Transverse colon (tissue), 4 donors: ENCODE measurements around the gene CD244.

Source experiments
- POLR2AphosphoS5 ChIP-seq, 3 donors: sonication (generic); formaldehyde crosslinking; IDR thresholded peaks; one replicate each; pipeline ENCODE4 v1.6.1; 2016; ENCODE audit warnings: antibody characterized with exemption in 3 of 3
- TF ChIP-seq, protein P1 (sequence below), 5 experiments: fragments of 200-600 bp in 3 of 5; fragments of 450-650 bp in 2 of 5; sonication (generic) in 3 of 5; IDR thresholded peaks; 1 replicate in 2 of 5; 2 replicates in 3 of 5; pipeline ENCODE4 v1.5.1; 2016 to 2017; ENCODE audit warnings: antibody characterized with exemption in 5 of 5, inconsistent platforms in 3 of 5, mild to moderate bottlenecking in 2 of 5, moderate library complexity in 1 of 5

DNA sequence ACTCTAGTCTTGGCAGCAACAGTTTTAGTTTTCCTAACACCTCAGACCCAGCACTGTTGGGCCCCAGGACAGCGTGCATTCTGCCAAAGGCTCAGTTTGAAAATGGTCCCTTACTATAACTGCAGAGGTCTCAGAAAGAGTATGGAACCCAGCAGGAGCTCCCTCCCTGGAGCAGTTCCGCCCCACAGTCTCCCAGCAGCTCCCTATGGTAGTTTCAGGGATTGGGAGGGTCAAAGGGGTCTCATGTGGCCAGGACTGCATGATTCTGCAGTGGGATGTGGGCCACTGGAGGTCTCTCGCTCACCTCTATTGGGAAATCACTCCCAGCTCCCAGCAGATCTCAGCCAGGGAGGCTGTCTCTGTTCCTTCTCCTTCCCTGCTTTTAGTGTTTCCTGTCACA, 54.4 kb downstream of the CD244 start:
- TF ChIP-seq, protein P1, sequence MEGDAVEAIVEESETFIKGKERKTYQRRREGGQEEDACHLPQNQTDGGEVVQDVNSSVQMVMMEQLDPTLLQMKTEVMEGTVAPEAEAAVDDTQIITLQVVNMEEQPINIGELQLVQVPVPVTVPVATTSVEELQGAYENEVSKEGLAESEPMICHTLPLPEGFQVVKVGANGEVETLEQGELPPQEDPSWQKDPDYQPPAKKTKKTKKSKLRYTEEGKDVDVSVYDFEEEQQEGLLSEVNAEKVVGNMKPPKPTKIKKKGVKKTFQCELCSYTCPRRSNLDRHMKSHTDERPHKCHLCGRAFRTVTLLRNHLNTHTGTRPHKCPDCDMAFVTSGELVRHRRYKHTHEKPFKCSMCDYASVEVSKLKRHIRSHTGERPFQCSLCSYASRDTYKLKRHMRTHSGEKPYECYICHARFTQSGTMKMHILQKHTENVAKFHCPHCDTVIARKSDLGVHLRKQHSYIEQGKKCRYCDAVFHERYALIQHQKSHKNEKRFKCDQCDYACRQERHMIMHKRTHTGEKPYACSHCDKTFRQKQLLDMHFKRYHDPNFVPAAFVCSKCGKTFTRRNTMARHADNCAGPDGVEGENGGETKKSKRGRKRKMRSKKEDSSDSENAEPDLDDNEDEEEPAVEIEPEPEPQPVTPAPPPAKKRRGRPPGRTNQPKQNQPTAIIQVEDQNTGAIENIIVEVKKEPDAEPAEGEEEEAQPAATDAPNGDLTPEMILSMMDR (IDR thresholded peaks at IDR 0.05), result no peak
- no peak for TF ChIP-seq POLR2AphosphoS5 (IDR thresholded peaks at IDR 0.05)
